SIG-M5 treated with dmso at 0.1 percent for 504 hours (cell line): ENCODE data around the gene FABP3.
A peak's percentile ranks its signal among the peaks of the same experiment; 100 is the strongest.

ENCODE experiments used
- DNase-seq: peaks from one replicate; lab custom pipeline; 2025; ENCODE audit not compliant: unreplicated experiment; lab: John Stamatoyannopoulos, UW

The FABP3 gene

GRCh38 chr1:31373056-31373896 is at the start of gene FABP3:
TSS of gene FABP3 (minus strand) at chr1:31373076. CDS start at chr1:31373014, 62 bp downstream.
- no peak for DNase-seq

GRCh38 chr1:31421371-31422040 is 48.6 kb upstream of the FABP3 start:
- DNase-seq: peak; percentile 29

- no peak for DNase-seq
Measured at GRCh38 chr1:31420716-31421115, 47.8 kb upstream of the FABP3 start.

GRCh38 chr1:31418626-31419323 is 45.9 kb upstream of the FABP3 start:
- DNase-seq: no peak

GRCh38 chr1:31417148-31417547 is 44.3 kb upstream of the FABP3 start:
- no peak for DNase-seq

GRCh38 chr1:31416101-31416736 is 43.3 kb upstream of the FABP3 start:
- DNase-seq: no peak

GRCh38 chr1:31415658-31416057 is 42.8 kb upstream of the FABP3 start:
- no peak for DNase-seq

- DNase-seq: no peak
Measured at GRCh38 chr1:31414980-31415370, 42.1 kb upstream of the FABP3 start.

GRCh38 chr1:31413405-31414001 is 40.6 kb upstream of the FABP3 start:
- peak; percentile 16 for DNase-seq

GRCh38 chr1:31412732-31413404 is 40.0 kb upstream of the FABP3 start, which contains the start of gene SERINC2:
TSS of gene SERINC2 (plus strand) at chr1:31413213. CDS start at chr1:31413266, 53 bp downstream.
- DNase-seq: no peak

- no peak for DNase-seq
Measured at GRCh38 chr1:31412205-31412604, 39.3 kb upstream of the FABP3 start.

GRCh38 chr1:31410871-31411270 is 38.0 kb upstream of the FABP3 start:
- no peak for DNase-seq

- no peak for DNase-seq
Measured at GRCh38 chr1:31409946-31410858, 37.3 kb upstream of the FABP3 start.

- DNase-seq: no peak
Measured at GRCh38 chr1:31408788-31409318, 36.0 kb upstream of the FABP3 start.

- DNase-seq: no peak
Measured at GRCh38 chr1:31407029-31407626, 34.3 kb upstream of the FABP3 start.

GRCh38 chr1:31405578-31406245 is 32.8 kb upstream of the FABP3 start:
- DNase-seq: no peak

GRCh38 chr1:31401241-31401640 is 28.4 kb upstream of the FABP3 start:
- DNase-seq: no peak

- peak; percentile 96 for DNase-seq
Measured at GRCh38 chr1:31400393-31400792, 27.5 kb upstream of the FABP3 start.
